Loucy (cell line): ENCODE data around the gene NRP1.

Source experiments
- H2AFZ ChIP-seq: fragments of 200-600 bp; sonication (generic); 2 replicates; pipeline ENCODE4 v1.6.0; 2016; ENCODE audit warnings: antibody characterized with exemption, mild to moderate bottlenecking, low read length, moderate library complexity
- H3F3A ChIP-seq: fragments of 200-600 bp; 2 replicates; pipeline ENCODE4 v1.6.0; 2016; ENCODE audit warnings: antibody characterized with exemption, low read depth, mild to moderate bottlenecking
- H3K27me3 ChIP-seq: fragments of 200-600 bp; sonication (generic); 2 replicates; pipeline ENCODE4 v1.6.1; 2014; ENCODE audit warnings: low read length, mild to moderate bottlenecking; ENCODE audit not compliant: insufficient read depth, poor library complexity, severe bottlenecking
- H3K36me3 ChIP-seq: fragments of 200-600 bp; sonication (generic); 2 replicates; pipeline ENCODE4 v1.6.1; 2016; ENCODE audit warnings: low read length; ENCODE audit not compliant: insufficient read depth
- H3K4me1 ChIP-seq: fragments of 200-600 bp; sonication (generic); 2 replicates; pipeline ENCODE4 v1.5.1; 2014; ENCODE audit warnings: low read length, mild to moderate bottlenecking; ENCODE audit not compliant: insufficient read depth, poor library complexity, severe bottlenecking
- H3K4me2 ChIP-seq: fragments of 200-600 bp; sonication (generic); 2 replicates; pipeline ENCODE4 v1.6.0; 2014; ENCODE audit warnings: antibody characterized with exemption, low read length, low read depth, mild to moderate bottlenecking; ENCODE audit not compliant: poor library complexity, severe bottlenecking
- H3K4me3 ChIP-seq: fragments of 200-600 bp; sonication (generic); 2 replicates; pipeline ENCODE4 v1.5.1; 2014; ENCODE audit warnings: low read length, mild to moderate bottlenecking, mixed read lengths; ENCODE audit not compliant: poor library complexity, severe bottlenecking
- H3K79me2 ChIP-seq: fragments of 200-600 bp; sonication (generic); 2 replicates; pipeline ENCODE4 v1.6.1; 2014; ENCODE audit warnings: low read length; ENCODE audit not compliant: insufficient read depth
- H3K9ac ChIP-seq: fragments of 200-600 bp; sonication (generic); 2 replicates; pipeline ENCODE4 v1.6.0; 2014; ENCODE audit warnings: mild to moderate bottlenecking, low read depth, low read length, moderate library complexity; ENCODE audit not compliant: poor library complexity, severe bottlenecking
- H3K9me2 ChIP-seq: fragments of 200-600 bp; sonication (generic); replicated peaks from 2 replicates; pipeline ENCODE4 v1.6.1; 2016; ENCODE audit warnings: low read depth, low read length, mixed read lengths
- H3K9me3 ChIP-seq: fragments of 200-600 bp; sonication (generic); 2 replicates; pipeline ENCODE4 v1.6.1; 2014; ENCODE audit warnings: mild to moderate bottlenecking, antibody characterized with exemption, low read length, low read depth; ENCODE audit not compliant: insufficient read depth
- H4K20me1 ChIP-seq: fragments of 200-600 bp; sonication (generic); 2 replicates; pipeline ENCODE4 v1.6.0; 2014; ENCODE audit warnings: antibody characterized with exemption, low read length, mild to moderate bottlenecking; ENCODE audit not compliant: insufficient read depth, poor library complexity, severe bottlenecking
- EZH2phosphoT487 ChIP-seq: fragments of 200-600 bp; IDR thresholded peaks from 2 replicates; pipeline ENCODE4 v1.6.1; 2018; ENCODE audit warnings: antibody characterized with exemption, mild to moderate bottlenecking, moderate library complexity, borderline replicate concordance
- TF ChIP-seq, protein P1 (sequence below): fragments of 200-600 bp; sonication (generic); conservative IDR thresholded peaks from 2 replicates; pipeline ENCODE4 v1.5.1; 2014; ENCODE audit warnings: mild to moderate bottlenecking, antibody characterized with exemption, low read length

NRP1 gene

DNA sequence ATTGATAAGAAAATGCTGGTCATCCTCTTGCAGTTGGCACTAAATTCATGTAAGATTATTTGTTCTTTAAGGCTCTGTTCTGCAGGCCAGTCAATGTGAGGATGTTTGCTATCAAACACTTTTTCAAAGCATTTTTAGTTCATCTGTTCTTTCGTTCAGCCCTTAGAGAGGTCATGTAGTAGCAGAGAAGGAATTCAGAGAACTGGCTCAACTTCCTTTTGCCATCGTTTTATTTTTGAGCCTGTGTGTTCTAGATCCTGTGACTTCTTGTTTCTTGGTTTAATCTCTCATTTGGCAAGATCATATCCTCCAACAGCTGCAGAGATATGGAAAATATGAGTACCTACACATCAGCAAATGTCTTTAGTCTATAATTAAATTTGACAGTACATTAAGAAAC is 184.3 kb downstream of the NRP1 start:
- Histone ChIP-seq H3K9ac (no peak overlapping the region), H3F3A (no peaks in the 10 kb centered on the region), H3K9me3 (no peaks in the 10 kb centered on the region), H3K9me2 (no peaks in the 10 kb centered on the region), H3K27me3 (no peaks in the 10 kb centered on the region), H3K4me1 (peaks cover 22% of the 10 kb centered on the region), H3K36me3 (no peaks in the 10 kb centered on the region), H3K79me2 (no peaks in the 10 kb centered on the region), H4K20me1 (no peaks in the 10 kb centered on the region), H3K4me2 (no peak overlapping the region), H2AFZ (no peak overlapping the region), H3K4me3 (no peak overlapping the region)
- no peak for TF ChIP-seq EZH2phosphoT487
- TF ChIP-seq, protein P1, sequence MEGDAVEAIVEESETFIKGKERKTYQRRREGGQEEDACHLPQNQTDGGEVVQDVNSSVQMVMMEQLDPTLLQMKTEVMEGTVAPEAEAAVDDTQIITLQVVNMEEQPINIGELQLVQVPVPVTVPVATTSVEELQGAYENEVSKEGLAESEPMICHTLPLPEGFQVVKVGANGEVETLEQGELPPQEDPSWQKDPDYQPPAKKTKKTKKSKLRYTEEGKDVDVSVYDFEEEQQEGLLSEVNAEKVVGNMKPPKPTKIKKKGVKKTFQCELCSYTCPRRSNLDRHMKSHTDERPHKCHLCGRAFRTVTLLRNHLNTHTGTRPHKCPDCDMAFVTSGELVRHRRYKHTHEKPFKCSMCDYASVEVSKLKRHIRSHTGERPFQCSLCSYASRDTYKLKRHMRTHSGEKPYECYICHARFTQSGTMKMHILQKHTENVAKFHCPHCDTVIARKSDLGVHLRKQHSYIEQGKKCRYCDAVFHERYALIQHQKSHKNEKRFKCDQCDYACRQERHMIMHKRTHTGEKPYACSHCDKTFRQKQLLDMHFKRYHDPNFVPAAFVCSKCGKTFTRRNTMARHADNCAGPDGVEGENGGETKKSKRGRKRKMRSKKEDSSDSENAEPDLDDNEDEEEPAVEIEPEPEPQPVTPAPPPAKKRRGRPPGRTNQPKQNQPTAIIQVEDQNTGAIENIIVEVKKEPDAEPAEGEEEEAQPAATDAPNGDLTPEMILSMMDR = no peak

DNA sequence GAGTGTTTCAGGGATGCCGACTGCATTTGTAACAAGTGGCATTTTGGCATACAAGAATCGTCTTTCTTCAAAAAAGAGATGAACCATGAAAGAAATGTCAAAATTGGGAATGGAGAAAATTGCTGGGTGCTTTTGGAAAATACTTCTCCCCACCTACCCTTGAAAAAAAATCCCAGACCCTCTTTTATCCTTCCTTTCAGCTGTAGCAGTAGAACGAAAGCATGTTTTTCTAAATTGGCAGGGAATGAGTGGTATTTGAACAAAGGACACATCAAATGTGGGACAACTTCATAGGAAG is 187.5 kb downstream of the NRP1 start:
- peaks cover 24% of the 10 kb centered on the region for H3K4me1 ChIP-seq
- H3F3A ChIP-seq = no peaks in the 10 kb centered on the region
- no peak overlapping the region for H2AFZ ChIP-seq
- H3K27me3 ChIP-seq = no peaks in the 10 kb centered on the region
- H3K4me3 ChIP-seq = no peak overlapping the region
- no peaks in the 10 kb centered on the region for H4K20me1 ChIP-seq
- no peaks in the 10 kb centered on the region for H3K36me3 ChIP-seq
- H3K9me2 ChIP-seq = no peaks in the 10 kb centered on the region
- no peak overlapping the region for H3K4me2 ChIP-seq
- TF ChIP-seq EZH2phosphoT487 = no peak
- TF ChIP-seq, protein P1 = no peak
- no peak overlapping the region for H3K9ac ChIP-seq
- H3K79me2 ChIP-seq = no peaks in the 10 kb centered on the region
- no peaks in the 10 kb centered on the region for H3K9me3 ChIP-seq

DNA sequence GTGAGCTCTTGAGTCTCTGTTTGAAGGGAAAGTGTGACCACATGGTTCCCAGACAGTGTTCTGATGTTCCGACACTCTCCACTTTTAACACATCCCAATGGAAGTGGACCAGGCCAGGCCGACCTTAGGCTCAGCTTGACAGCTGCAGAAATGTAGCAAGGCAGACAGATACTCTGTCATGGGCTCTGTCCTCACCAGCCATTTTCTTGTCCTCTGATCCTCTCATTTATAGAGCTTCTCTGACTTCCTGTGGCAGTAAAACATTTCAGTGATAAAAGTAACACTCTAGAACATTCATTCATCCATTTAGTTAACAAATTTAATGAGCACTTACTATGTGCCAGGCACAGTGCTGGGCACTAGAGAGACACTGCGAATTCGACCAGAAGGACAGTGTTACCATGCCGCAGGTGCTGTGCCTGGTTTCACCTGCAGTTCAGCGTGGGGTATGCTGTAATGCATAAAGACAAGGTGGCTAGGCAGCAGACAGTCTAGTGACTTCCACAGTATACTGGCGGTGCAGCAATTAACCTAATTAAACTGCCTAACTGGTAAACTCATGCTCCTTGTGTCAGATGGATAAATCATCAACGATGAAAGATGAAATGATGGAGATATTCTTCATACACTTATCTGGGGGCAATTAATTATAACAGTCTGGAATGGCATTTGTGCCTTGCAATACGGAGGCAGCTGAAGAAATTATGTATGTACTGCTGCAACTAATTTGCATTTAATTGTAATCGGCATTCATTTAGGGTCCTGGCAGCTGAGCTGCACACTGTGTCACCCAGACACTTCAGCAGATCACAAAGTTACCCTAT is 188.1 kb downstream of the NRP1 start:
- TF ChIP-seq EZH2phosphoT487 = no peak
- TF ChIP-seq, protein P1 = no peak
- Histone ChIP-seq H3F3A (no peaks in the 10 kb centered on the region), H3K4me3 (no peak overlapping the region), H3K36me3 (no peaks in the 10 kb centered on the region), H3K4me1 (peaks cover 22% of the 10 kb centered on the region), H4K20me1 (no peaks in the 10 kb centered on the region), H3K79me2 (no peaks in the 10 kb centered on the region), H3K9me2 (no peaks in the 10 kb centered on the region), H2AFZ (no peak overlapping the region), H3K9ac (no peak overlapping the region), H3K9me3 (no peaks in the 10 kb centered on the region), H3K4me2 (no peak overlapping the region), H3K27me3 (no peaks in the 10 kb centered on the region)
